Astrocyte of the spinal cord (primary cell): ENCODE results near the gene SLC25A46.
"Not testable (repeated sequence)": the region's sequence is repeated elsewhere in the genome, so short reads cannot be mapped to it uniquely, and the experiment has no call there.

Experiments
- DNase-seq: peaks from one replicate; pipeline ENCODE4 v3.0.0; 2011; ENCODE audit warnings: low read depth, low spot score
- H3K4me3 ChIP-seq: 2 replicates; pipeline ENCODE4 v1.5.1; 2011; ENCODE audit warnings: low read depth, mild to moderate bottlenecking, low read length, moderate library complexity
- in situ Hi-C: cut with HindIII; loops from 2 replicates; pipeline ENCODE4 v1.10.0; 2017; ENCODE audit warnings: low sequenced_read_pairs
- TF ChIP-seq, protein P1 (sequence below): IDR thresholded peaks from 2 replicates; pipeline ENCODE4 v1.5.1; 2012; ENCODE audit warnings: low read depth, mild to moderate bottlenecking, low read length, inconsistent platforms

Gene SLC25A46

DNA sequence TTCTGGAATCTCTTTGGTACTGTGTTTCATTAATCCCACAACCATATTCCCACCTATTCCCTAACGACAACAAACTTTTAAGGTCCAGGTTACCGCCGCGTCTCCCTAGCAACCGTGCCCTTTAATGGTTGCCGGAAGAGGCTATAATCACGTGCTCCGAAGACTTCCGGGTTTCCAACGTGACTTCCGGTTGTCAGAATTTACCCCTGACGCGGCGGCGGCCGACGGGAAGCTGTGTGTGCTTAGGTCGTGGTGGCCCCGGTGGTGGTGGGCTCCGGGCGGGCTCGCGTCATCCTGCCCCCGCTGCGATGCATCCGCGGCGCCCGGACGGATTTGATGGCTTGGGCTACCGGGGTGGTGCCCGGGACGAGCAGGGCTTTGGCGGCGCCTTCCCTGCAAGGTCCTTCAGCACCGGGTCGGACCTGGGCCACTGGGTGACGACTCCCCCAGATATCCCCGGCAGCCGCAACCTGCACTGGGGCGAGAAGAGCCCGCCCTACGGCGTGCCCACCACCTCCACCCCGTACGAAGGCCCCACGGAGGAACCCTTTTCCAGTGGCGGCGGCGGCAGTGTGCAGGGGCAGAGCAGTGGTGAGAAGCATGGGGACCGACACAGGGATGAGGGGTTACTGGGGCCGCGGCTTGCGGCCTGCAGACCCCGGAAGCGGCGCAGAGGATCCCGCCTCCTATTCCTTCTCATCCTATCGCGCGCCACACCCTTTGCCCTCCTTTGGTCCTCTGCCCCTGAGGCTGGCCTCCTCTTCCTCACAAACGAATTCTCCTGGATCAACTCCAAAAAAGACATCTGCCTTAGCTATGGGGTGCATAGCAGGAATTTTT, at the start of gene SLC25A46:
SLC25A46 (plus strand) TSS at position 196 of the 840 bp plus-strand sequence; CDS start at position 309, 113 bp downstream.
- peak; percentile 88 for DNase-seq
- H3K4me3 ChIP-seq: peak within 1 kb of the TSS; percentile 97
- in situ Hi-C loops: no loop called here
- TF ChIP-seq, protein P1, sequence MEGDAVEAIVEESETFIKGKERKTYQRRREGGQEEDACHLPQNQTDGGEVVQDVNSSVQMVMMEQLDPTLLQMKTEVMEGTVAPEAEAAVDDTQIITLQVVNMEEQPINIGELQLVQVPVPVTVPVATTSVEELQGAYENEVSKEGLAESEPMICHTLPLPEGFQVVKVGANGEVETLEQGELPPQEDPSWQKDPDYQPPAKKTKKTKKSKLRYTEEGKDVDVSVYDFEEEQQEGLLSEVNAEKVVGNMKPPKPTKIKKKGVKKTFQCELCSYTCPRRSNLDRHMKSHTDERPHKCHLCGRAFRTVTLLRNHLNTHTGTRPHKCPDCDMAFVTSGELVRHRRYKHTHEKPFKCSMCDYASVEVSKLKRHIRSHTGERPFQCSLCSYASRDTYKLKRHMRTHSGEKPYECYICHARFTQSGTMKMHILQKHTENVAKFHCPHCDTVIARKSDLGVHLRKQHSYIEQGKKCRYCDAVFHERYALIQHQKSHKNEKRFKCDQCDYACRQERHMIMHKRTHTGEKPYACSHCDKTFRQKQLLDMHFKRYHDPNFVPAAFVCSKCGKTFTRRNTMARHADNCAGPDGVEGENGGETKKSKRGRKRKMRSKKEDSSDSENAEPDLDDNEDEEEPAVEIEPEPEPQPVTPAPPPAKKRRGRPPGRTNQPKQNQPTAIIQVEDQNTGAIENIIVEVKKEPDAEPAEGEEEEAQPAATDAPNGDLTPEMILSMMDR: no peak

- DNase-seq, in situ Hi-C loops, H3K4me3 ChIP-seq: not testable (repeated sequence)
Measured at GRCh38 chr5:110690587-110690986, 48.2 kb upstream of the SLC25A46 start.

DNA sequence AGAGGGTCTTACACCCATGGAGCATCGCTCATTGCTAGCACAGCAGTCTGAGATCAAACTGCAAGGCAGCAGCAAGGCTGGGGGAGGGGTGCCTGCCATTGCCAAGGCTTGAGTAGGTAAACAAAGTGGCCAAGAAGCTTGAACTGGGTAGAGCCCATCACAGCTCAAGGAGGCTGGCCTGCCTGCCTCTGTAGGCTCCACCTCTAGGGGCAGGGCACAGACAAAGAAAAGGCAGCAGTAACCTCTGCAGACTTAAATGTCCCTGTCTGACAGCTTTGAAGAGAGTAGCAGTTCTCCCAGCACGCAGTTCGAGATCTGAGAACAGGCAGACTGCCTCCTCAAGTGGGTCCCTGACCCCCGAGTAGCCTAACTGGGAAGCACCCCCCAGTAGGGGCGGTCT, 46.1 kb upstream of the SLC25A46 start:
- in situ Hi-C loops, H3K4me3 ChIP-seq, DNase-seq: not testable (repeated sequence)

- TF ChIP-seq, protein P1: no peak
- no peak for DNase-seq
- H3K4me3 ChIP-seq: no peak overlapping the region
- in situ Hi-C loops: no loop called here
Measured at GRCh38 chr5:110702300-110702699, 36.5 kb upstream of the SLC25A46 start.

- no peak for DNase-seq
- H3K4me3 ChIP-seq: no peak overlapping the region
- in situ Hi-C loops: no loop called here
- TF ChIP-seq, protein P1: no peak
Measured at GRCh38 chr5:110702704-110703103, 36.1 kb upstream of the SLC25A46 start.

DNA sequence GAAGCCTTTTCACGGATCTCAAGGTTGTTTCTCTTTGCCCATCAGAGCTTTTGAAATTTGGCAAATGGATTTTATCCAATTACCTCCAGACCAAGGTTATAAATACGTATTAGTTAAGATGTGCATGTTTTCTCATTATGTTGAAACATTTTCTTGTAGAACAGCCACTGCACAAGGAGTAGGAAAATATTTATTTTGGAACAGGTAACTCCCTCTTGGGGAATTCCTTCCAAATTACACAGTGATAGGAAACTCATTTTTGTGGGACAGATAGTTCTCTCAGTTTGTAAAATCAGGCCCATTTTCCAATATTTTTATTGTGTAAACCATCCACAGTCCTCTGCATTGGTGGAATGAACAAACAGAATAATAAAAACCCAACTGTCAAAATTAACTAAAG, 35.3 kb upstream of the SLC25A46 start:
- no peak for DNase-seq
- TF ChIP-seq, protein P1: no peak

GRCh38 chr5:110705349-110705748, 33.5 kb upstream of the SLC25A46 start:
- no peak overlapping the region for H3K4me3 ChIP-seq
- no peak for DNase-seq
- in situ Hi-C loops: no loop called here
- TF ChIP-seq, protein P1: no peak

More for the DNA sequence above, 35.3 kb upstream of the SLC25A46 start:
- no peak overlapping the region for H3K4me3 ChIP-seq
- in situ Hi-C loops: no loop called here
